ENCODE measurements around the gene TEX22.

The TEX22 gene

DNA sequence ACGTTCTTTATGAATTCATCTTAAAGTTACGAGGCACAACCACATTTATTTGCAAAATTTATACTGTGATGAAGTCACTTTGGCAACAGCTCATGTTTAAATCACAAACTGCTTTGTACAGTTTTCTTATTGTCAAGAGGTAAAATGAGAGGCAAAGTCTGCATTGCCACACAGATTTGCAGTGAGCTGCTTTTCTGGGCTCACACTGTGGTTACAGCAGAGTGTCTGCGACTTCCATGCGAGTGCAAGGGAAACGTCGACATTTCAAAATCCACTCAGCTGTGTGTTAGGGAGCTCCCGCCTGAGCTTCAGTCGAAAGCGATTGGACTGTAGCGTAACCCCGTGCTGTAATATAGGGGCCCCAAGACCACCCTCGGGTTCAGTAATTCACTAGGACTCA is 34.3 kb downstream of the TEX22 start:
- Histone ChIP-seq H4K8ac (ENCODE audit: low read depth, low read length) (no peak overlapping the region), H3K79me2 (ENCODE audit: control insufficient read depth, insufficient read depth, low read length) (peaks cover 67% of the 10 kb centered on the region), H2AK5ac (ENCODE audit: low read length) (no peak overlapping the region), H3K36me3 (ENCODE audit: control insufficient read depth, insufficient read depth, low read length) (no peaks in the 10 kb centered on the region), H3K4me3 (ENCODE audit: low read length) (no peak overlapping the region), H3K27ac (ENCODE audit: low read depth, low read length) (no peak overlapping the region), H3K27me3 (ENCODE audit: insufficient read depth, low read length, poor library complexity) (no peaks in the 10 kb centered on the region), H3K4ac (ENCODE audit: low read depth, low read length) (no peak overlapping the region), H3K18ac (ENCODE audit: low read length) (no peak overlapping the region), H2BK120ac (ENCODE audit: low read depth, low read length) (no peak overlapping the region), H3K4me2 (ENCODE audit: low read length) (no peak overlapping the region), H3K4me1 (ENCODE audit: control insufficient read depth, low read depth, low read length) (no peaks in the 10 kb centered on the region), H4K5ac (ENCODE audit: low read length) (no peak overlapping the region), H2BK15ac (replicated peaks; ENCODE audit: low read depth) (no peak overlapping the region), H3K9ac (ENCODE audit: low read length) (no peak overlapping the region), H2BK5ac (ENCODE audit: low read length) (no peak overlapping the region), H3K79me1 (ENCODE audit: low read length) (peaks cover 37% of the 10 kb centered on the region), H3K56ac (ENCODE audit: low read length) (no peak overlapping the region), H3K23ac (ENCODE audit: low read length) (no peak overlapping the region)
- WGBS (ENCODE audit: extremely low coverage, insufficient coverage, low lambda C conversion rate), result no CpG with 5 or more reads among the region's 12 CpGs
- no peak for DNase-seq

DNA sequence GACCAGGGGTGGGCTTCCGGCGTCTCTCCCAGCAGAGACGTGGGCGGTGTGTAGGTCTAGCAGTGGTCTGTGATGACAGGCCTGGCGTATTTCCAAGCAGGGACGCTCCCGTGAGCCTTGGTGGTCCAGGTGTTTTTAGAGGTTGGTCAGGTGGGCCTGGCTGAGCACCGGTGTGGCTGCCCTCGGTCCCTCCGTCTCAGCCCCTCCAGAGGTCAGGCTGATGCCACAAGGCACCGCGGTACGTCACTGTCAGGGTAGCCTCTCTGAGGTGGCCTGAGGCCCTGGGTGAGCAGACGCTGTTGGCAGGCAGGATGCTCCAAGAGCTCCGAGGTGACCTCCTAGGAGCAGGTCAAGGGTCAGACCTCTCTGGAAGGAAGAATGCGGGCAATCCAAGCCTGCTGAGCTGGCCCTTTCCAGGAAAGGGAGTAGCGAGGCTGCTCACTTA is 34.8 kb downstream of the TEX22 start:
- WGBS (ENCODE audit: extremely low coverage, insufficient coverage, low lambda C conversion rate), result no CpG with 5 or more reads among the region's 17 CpGs
- Histone ChIP-seq H3K27me3 (ENCODE audit: insufficient read depth, low read length, poor library complexity) (no peaks in the 10 kb centered on the region), H3K4me3 (ENCODE audit: low read length) (no peak overlapping the region), H3K4ac (ENCODE audit: low read depth, low read length) (no peak overlapping the region), H3K4me1 (ENCODE audit: control insufficient read depth, low read depth, low read length) (no peaks in the 10 kb centered on the region), H4K5ac (ENCODE audit: low read length) (no peak overlapping the region), H3K27ac (ENCODE audit: low read depth, low read length) (no peak overlapping the region), H2BK120ac (ENCODE audit: low read depth, low read length) (no peak overlapping the region), H3K4me2 (ENCODE audit: low read length) (no peak overlapping the region), H3K18ac (ENCODE audit: low read length) (no peak overlapping the region), H3K56ac (ENCODE audit: low read length) (no peak overlapping the region), H3K36me3 (ENCODE audit: control insufficient read depth, insufficient read depth, low read length) (no peaks in the 10 kb centered on the region), H2AK5ac (ENCODE audit: low read length) (no peak overlapping the region), H4K8ac (ENCODE audit: low read depth, low read length) (no peak overlapping the region), H2BK15ac (replicated peaks; ENCODE audit: low read depth) (no peak overlapping the region), H3K79me1 (ENCODE audit: low read length) (peaks cover 42% of the 10 kb centered on the region), H3K79me2 (ENCODE audit: control insufficient read depth, insufficient read depth, low read length) (peaks cover 67% of the 10 kb centered on the region), H2BK5ac (ENCODE audit: low read length) (no peak overlapping the region), H3K9ac (ENCODE audit: low read length) (no peak overlapping the region), H3K23ac (ENCODE audit: low read length) (no peak overlapping the region)
- no peak for DNase-seq

DNA sequence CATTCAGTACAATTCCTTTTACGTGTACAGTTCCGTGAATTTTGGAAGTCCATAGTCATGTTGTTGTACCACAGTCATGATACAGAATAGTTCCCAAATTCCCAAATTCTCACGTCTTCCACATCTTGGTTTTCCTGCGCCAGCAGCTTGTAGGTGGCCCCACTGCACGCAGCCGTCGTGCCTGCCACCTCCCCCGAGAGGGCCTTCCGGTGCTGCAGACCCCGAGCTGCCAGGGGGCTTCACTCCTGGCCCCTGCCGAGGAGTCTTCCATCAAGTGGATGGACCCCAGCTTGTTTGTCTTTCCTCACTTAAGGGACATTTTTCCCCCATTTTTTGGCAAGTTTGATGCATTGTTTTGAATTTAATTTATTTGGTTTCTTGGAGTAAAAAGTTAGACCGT is 38.1 kb downstream of the TEX22 start:
- H3K9ac ChIP-seq (ENCODE audit: low read length), result no peak overlapping the region
- H3K79me2 ChIP-seq (ENCODE audit: control insufficient read depth, insufficient read depth, low read length), result peaks cover 54% of the 10 kb centered on the region
- H2BK5ac ChIP-seq (ENCODE audit: low read length), result no peak overlapping the region
- no peak overlapping the region for H3K4me2 ChIP-seq (ENCODE audit: low read length)
- H3K56ac ChIP-seq (ENCODE audit: low read length), result no peak overlapping the region
- no peaks in the 10 kb centered on the region for H3K27me3 ChIP-seq (ENCODE audit: insufficient read depth, low read length, poor library complexity)
- no peak overlapping the region for H4K5ac ChIP-seq (ENCODE audit: low read length)
- no peak overlapping the region for H3K4ac ChIP-seq (ENCODE audit: low read depth, low read length)
- H4K8ac ChIP-seq (ENCODE audit: low read depth, low read length), result no peak overlapping the region
- no peak overlapping the region for H3K23ac ChIP-seq (ENCODE audit: low read length)
- no peak overlapping the region for H3K18ac ChIP-seq (ENCODE audit: low read length)
- no peak for DNase-seq
- H3K79me1 ChIP-seq (ENCODE audit: low read length), result peaks cover 50% of the 10 kb centered on the region
- no peak overlapping the region for H2BK120ac ChIP-seq (ENCODE audit: low read depth, low read length)
- no peaks in the 10 kb centered on the region for H3K4me1 ChIP-seq (ENCODE audit: control insufficient read depth, low read depth, low read length)
- H3K4me3 ChIP-seq (ENCODE audit: low read length), result no peak overlapping the region
- H2AK5ac ChIP-seq (ENCODE audit: low read length), result no peak overlapping the region
- H3K27ac ChIP-seq (ENCODE audit: low read depth, low read length), result no peak overlapping the region
- no peak overlapping the region for H2BK15ac ChIP-seq (replicated peaks; ENCODE audit: low read depth)
- no peaks in the 10 kb centered on the region for H3K36me3 ChIP-seq (ENCODE audit: control insufficient read depth, insufficient read depth, low read length)
- WGBS (ENCODE audit: extremely low coverage, insufficient coverage, low lambda C conversion rate), result no CpG with 5 or more reads among the region's 12 CpGs

DNA sequence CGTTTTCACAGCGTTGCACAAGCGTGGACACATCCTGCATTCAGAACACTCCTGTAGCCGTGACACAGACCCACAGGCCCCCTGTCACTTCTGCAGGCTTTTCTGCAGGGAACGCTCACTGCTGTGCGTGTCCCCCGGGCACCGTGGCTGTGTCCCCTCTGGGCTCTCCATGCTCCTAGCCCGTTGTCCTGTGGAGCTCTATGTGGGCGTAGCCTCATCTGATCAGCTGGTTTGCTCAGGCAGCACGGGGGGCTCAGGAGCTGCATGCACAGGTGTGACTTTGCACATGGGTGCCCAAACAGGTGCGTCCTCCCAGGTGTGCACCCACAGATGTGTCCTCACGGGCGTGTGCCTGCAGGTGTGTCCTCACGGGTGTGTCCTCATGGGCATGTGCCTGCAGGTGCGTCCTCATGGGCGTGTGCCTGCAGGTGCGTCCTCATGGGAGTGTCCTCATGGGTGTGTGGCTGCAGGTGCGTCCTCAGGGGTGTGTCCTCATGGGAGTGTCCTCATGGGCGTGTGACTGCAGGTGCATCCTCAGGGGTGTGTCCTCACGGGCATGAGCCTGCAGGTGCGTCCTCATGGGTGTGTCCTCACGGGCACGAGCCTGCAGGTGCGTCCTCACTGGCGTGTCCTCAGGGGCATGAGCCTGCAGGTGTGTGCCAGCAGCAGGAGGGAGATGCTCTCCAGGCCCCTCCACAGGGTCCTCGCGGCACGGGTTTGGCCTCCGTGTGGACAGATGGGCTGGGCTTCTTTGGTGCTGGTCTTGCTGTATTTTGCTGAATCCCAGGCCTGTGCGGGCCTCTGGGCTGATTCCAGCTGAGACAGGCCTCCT is 38.8 kb downstream of the TEX22 start:
- Histone ChIP-seq H2AK5ac (ENCODE audit: low read length) (no peak overlapping the region), H3K4me2 (ENCODE audit: low read length) (no peak overlapping the region), H3K18ac (ENCODE audit: low read length) (no peak overlapping the region), H3K4me3 (ENCODE audit: low read length) (no peak overlapping the region), H4K5ac (ENCODE audit: low read length) (no peak overlapping the region), H3K56ac (ENCODE audit: low read length) (no peak overlapping the region), H3K9ac (ENCODE audit: low read length) (no peak overlapping the region), H2BK15ac (replicated peaks; ENCODE audit: low read depth) (no peak overlapping the region), H2BK5ac (ENCODE audit: low read length) (no peak overlapping the region), H3K4ac (ENCODE audit: low read depth, low read length) (no peak overlapping the region), H3K4me1 (ENCODE audit: control insufficient read depth, low read depth, low read length) (no peaks in the 10 kb centered on the region), H3K23ac (ENCODE audit: low read length) (no peak overlapping the region), H3K27me3 (ENCODE audit: insufficient read depth, low read length, poor library complexity) (no peaks in the 10 kb centered on the region), H3K36me3 (ENCODE audit: control insufficient read depth, insufficient read depth, low read length) (no peaks in the 10 kb centered on the region), H3K79me2 (ENCODE audit: control insufficient read depth, insufficient read depth, low read length) (peaks cover 53% of the 10 kb centered on the region), H3K27ac (ENCODE audit: low read depth, low read length) (no peak overlapping the region), H4K8ac (ENCODE audit: low read depth, low read length) (no peak overlapping the region), H2BK120ac (ENCODE audit: low read depth, low read length) (no peak overlapping the region), H3K79me1 (ENCODE audit: low read length) (peaks cover 48% of the 10 kb centered on the region)
- WGBS (ENCODE audit: extremely low coverage, insufficient coverage, low lambda C conversion rate), result no CpG with 5 or more reads among the region's 31 CpGs
- no peak for DNase-seq

DNA sequence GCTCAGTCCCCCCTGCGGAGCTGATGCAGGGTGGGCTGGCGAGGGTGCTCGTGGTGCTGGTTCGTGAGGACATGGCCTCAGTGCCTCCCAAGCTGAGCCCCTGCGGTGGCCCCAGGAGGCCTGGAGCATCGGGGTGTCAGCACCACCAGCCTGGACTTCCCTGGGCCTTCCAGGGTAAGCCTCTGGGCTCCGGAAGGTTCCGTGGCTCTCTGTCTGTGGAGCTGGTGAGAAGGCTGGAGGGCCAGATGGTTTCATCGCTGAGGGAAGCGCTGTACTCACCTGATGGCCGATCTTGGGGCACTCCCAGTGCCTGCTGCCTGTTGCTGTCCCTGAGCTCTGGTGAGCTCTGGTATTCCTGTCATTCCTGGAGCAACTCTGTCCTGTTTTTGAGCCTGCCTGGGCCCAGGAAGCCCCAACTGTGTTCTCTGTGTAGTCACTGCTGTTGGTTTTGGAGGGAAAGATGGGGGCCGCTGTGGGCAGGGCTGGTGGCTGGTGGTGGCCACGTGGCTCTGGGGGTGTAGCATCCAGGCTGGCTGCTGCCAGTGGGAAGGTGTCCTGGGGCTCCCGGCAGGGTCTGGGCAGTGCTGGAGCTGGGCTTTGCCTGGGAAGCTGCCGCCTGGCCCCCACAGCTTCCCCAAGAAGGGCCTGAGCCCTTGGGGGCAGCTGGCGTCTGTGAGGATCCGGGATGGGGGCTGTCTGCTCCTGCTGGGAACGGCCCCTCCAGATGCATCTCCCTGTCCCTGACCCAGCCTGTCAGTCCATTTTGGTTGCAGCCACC is 39.6 kb downstream of the TEX22 start:
- Histone ChIP-seq H2AK5ac (ENCODE audit: low read length) (no peak overlapping the region), H4K5ac (ENCODE audit: low read length) (no peak overlapping the region), H3K4ac (ENCODE audit: low read depth, low read length) (no peak overlapping the region), H3K27me3 (ENCODE audit: insufficient read depth, low read length, poor library complexity) (no peaks in the 10 kb centered on the region), H3K9ac (ENCODE audit: low read length) (no peak overlapping the region), H3K79me1 (ENCODE audit: low read length) (peaks cover 43% of the 10 kb centered on the region), H3K27ac (ENCODE audit: low read depth, low read length) (no peak overlapping the region), H3K56ac (ENCODE audit: low read length) (no peak overlapping the region), H2BK120ac (ENCODE audit: low read depth, low read length) (no peak overlapping the region), H3K4me1 (ENCODE audit: control insufficient read depth, low read depth, low read length) (no peaks in the 10 kb centered on the region), H3K79me2 (ENCODE audit: control insufficient read depth, insufficient read depth, low read length) (peaks cover 47% of the 10 kb centered on the region), H2BK5ac (ENCODE audit: low read length) (no peak overlapping the region), H3K36me3 (ENCODE audit: control insufficient read depth, insufficient read depth, low read length) (no peaks in the 10 kb centered on the region), H3K4me2 (ENCODE audit: low read length) (no peak overlapping the region), H4K8ac (ENCODE audit: low read depth, low read length) (no peak overlapping the region), H3K4me3 (ENCODE audit: low read length) (no peak overlapping the region), H2BK15ac (replicated peaks; ENCODE audit: low read depth) (no peak overlapping the region), H3K23ac (ENCODE audit: low read length) (no peak overlapping the region), H3K18ac (ENCODE audit: low read length) (no peak overlapping the region)
- no peak for DNase-seq
- no CpG with 5 or more reads among the region's 18 CpGs for WGBS (ENCODE audit: extremely low coverage, insufficient coverage, low lambda C conversion rate)
